ENCODE data around the gene UBE2U.

Gene UBE2U

DNA sequence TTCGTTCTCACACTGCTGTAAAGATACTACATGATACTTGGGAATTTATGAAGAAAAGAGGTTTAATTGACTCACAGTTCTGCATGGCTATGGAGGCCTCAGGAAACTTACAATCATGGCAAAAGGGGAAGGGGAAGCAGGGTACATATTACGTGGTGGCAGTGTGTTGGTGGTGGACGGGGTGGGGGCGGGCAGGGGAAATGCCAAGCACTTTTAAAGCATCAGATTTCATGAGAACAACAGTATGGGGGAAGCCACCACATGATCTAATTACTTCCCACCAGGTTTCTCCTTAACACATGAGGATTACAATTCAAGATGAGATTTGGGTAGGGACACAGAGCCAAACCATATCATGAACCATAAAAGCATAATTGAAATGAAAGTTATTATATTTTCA is 88.5 kb downstream of the UBE2U start:
- TF ChIP-seq, protein P1, sequence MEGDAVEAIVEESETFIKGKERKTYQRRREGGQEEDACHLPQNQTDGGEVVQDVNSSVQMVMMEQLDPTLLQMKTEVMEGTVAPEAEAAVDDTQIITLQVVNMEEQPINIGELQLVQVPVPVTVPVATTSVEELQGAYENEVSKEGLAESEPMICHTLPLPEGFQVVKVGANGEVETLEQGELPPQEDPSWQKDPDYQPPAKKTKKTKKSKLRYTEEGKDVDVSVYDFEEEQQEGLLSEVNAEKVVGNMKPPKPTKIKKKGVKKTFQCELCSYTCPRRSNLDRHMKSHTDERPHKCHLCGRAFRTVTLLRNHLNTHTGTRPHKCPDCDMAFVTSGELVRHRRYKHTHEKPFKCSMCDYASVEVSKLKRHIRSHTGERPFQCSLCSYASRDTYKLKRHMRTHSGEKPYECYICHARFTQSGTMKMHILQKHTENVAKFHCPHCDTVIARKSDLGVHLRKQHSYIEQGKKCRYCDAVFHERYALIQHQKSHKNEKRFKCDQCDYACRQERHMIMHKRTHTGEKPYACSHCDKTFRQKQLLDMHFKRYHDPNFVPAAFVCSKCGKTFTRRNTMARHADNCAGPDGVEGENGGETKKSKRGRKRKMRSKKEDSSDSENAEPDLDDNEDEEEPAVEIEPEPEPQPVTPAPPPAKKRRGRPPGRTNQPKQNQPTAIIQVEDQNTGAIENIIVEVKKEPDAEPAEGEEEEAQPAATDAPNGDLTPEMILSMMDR (IDR thresholded peaks at IDR 0.05; ENCODE audit: low read depth, low read length), result no peak
- DNase-seq (ENCODE audit: extremely low read depth, low read depth), result no peak

DNA sequence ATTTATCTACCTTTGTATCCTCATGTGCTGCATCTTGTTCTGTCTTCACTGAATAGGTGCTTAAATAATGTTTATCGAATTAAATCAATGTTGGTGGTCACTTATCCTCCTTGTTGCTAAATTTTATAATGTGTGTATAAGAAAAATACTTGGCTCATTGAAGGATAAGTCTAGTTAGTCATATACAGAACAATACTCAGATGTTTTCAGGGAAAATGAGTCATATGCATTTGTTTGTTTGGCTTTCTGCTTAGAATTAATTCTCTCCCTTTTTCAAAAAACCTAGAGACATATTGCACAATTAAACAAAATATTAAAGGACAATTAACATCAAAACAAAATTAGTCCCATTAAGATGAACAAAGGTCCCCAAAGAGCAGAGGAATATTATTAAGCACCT is 89.0 kb downstream of the UBE2U start:
- no peak for DNase-seq (ENCODE audit: extremely low read depth, low read depth)
- TF ChIP-seq, protein P1 (IDR thresholded peaks at IDR 0.05; ENCODE audit: low read depth, low read length), result no peak

- no peak for DNase-seq (ENCODE audit: extremely low read depth, low read depth)
- TF ChIP-seq, protein P1 (IDR thresholded peaks at IDR 0.05; ENCODE audit: low read depth, low read length), result no peak
Measured at GRCh38 chr1:64293820-64294219, 90.4 kb downstream of the UBE2U start.

DNA sequence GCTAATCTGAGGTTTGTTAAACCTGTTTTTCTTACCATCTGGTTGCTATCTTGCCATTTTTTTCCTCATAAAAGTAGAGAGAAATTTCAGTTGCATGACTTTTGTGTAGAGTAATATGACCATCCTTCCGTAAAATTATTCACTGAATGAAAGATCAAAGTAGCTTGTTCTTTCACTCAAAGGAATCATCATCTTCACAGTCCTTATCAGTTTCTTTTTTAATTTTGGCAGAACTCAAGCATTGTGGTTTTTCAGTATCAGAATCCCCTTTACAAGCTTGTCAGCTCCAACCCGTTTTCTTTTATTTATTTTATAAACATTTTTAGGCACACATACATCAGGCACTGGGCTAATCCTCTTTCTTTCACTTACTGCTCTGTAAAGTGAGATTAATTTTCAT is 91.7 kb downstream of the UBE2U start:
- DNase-seq (ENCODE audit: extremely low read depth, low read depth), result no peak
- TF ChIP-seq, protein P1 (IDR thresholded peaks at IDR 0.05; ENCODE audit: low read depth, low read length), result no peak

DNA sequence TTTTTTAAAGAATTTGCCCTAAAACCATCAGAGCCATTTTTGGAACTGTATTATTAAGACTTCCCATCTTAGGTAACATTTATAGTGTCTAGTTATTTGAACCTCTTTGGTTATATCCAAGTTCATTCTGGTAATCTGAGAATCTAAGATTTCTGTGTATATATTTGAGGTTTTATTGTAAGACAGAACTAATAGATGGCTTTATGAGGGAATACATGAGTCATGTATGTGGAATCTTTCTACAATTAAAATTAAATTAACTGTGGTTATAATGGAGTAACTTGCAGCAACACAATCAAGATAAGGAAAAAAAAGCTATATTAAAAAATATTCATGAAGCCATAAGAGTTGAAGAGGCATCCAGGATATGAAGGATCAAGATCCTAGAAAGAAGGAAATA is 92.1 kb downstream of the UBE2U start:
- TF ChIP-seq, protein P1 (IDR thresholded peaks at IDR 0.05; ENCODE audit: low read depth, low read length), result no peak
- DNase-seq (ENCODE audit: extremely low read depth, low read depth), result no peak

- TF ChIP-seq, protein P1 (IDR thresholded peaks at IDR 0.05; ENCODE audit: low read depth, low read length), result no peak
- no peak for DNase-seq (ENCODE audit: extremely low read depth, low read depth)
Measured at GRCh38 chr1:64296459-64296858, 93.0 kb downstream of the UBE2U start.

DNA sequence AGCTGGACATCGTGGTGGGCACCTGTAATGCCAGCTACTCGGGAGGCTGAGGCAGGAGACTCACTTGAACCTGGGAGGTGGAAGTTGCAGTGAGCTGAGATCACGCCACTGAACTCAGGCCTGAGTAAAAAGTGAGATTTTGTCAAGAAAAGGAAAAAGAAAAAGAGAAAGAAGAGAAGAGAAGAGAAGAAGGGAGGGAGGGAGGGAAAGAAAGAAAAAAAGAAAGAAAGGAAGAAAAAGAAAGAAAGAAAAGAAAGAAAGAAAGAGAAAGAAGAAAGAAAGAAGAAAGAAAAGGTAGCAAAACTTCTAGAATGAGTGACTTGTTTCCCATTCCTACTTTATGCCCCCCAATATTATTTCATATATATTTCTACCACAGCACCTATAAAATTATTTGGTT is 98.8 kb downstream of the UBE2U start:
- no peak for DNase-seq (ENCODE audit: extremely low read depth, low read depth)
- TF ChIP-seq, protein P1 (IDR thresholded peaks at IDR 0.05; ENCODE audit: low read depth, low read length), result no peak
